Measurements from ENCODE around the gene ENPP1.

Gene ENPP1

DNA sequence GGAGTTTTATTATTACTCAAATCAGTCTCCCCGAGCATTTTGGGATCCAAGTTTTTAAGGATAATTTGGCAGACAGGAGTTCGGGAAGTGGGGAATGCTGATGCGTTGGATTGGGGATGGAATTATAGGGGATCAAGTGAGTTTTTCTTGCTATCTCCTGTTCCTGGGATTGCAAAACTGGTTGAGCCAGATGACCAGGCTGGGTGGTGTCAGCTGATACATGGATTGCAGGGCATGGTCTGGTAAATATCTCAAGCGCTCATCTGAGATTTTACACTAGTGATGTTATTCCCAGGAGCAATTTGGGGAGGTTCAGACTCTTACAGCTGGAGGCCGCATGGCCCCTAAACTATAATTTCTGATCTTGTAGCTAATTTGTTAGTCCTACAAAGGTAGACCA lies 54.7 kb downstream of the ENPP1 start:
- Histone ChIP-seq H3K36me3 (ENCODE audit: insufficient read depth, low read length) (no peaks in the 10 kb centered on the region), H3K27ac (ENCODE audit: low read depth, low read length, poor library complexity, severe bottlenecking) (no peak overlapping the region), H3K4me2 (ENCODE audit: low read length) (no peak overlapping the region), H3K27me3 (ENCODE audit: insufficient read depth, low read length) (no peaks in the 10 kb centered on the region), H4K20me1 (ENCODE audit: insufficient read depth, low read length) (no peaks in the 10 kb centered on the region), H2AFZ (ENCODE audit: low read length) (no peak overlapping the region), H3K9me3 (ENCODE audit: low read length) (no peaks in the 10 kb centered on the region), H3F3A (ENCODE audit: insufficient read depth, low read length) (no peaks in the 10 kb centered on the region), H3K4me3 (ENCODE audit: low read depth, low read length, poor library complexity, severe bottlenecking) (no peak overlapping the region), H3K9me2 (ENCODE audit: low read depth, low read length) (no peaks in the 10 kb centered on the region), H3K9ac (ENCODE audit: low read length) (no peak overlapping the region), H3K79me2 (ENCODE audit: insufficient read depth, low read length) (no peaks in the 10 kb centered on the region), H3K4me1 (ENCODE audit: insufficient read depth, low read length, severe bottlenecking) (no peaks in the 10 kb centered on the region)
- TF ChIP-seq CTCF (IDR thresholded peaks at IDR 0.05; ENCODE audit: low read length) (no peak), EZH2 (IDR thresholded peaks at IDR 0.05; ENCODE audit: borderline replicate concordance, low read length) (no peak)

- Histone ChIP-seq H3K9me3 (ENCODE audit: low read length) (no peaks in the 10 kb centered on the region), H3K36me3 (ENCODE audit: insufficient read depth, low read length) (no peaks in the 10 kb centered on the region), H3K9me2 (ENCODE audit: low read depth, low read length) (no peaks in the 10 kb centered on the region), H3K4me2 (ENCODE audit: low read length) (no peak overlapping the region), H3K4me1 (ENCODE audit: insufficient read depth, low read length, severe bottlenecking) (no peaks in the 10 kb centered on the region), H2AFZ (ENCODE audit: low read length) (no peak overlapping the region), H3K27me3 (ENCODE audit: insufficient read depth, low read length) (no peaks in the 10 kb centered on the region), H3F3A (ENCODE audit: insufficient read depth, low read length) (no peaks in the 10 kb centered on the region), H3K27ac (ENCODE audit: low read depth, low read length, poor library complexity, severe bottlenecking) (no peak overlapping the region), H3K9ac (ENCODE audit: low read length) (no peak overlapping the region), H3K4me3 (ENCODE audit: low read depth, low read length, poor library complexity, severe bottlenecking) (no peak overlapping the region), H4K20me1 (ENCODE audit: insufficient read depth, low read length) (no peaks in the 10 kb centered on the region), H3K79me2 (ENCODE audit: insufficient read depth, low read length) (no peaks in the 10 kb centered on the region)
- no peak for TF ChIP-seq CTCF (IDR thresholded peaks at IDR 0.05; ENCODE audit: low read length)
- TF ChIP-seq EZH2 (IDR thresholded peaks at IDR 0.05; ENCODE audit: borderline replicate concordance, low read length): no peak
Measured at GRCh38 chr6:131867744-131868143, 59.9 kb downstream of the ENPP1 start.

GRCh38 chr6:131868836-131869235 lies 61.0 kb downstream of the ENPP1 start:
- H3K4me2 ChIP-seq (ENCODE audit: low read length): no peak overlapping the region

More at GRCh38 chr6:131868836-131869235, 61.0 kb downstream of the ENPP1 start:
- Histone ChIP-seq H3K4me3 (ENCODE audit: low read depth, low read length, poor library complexity, severe bottlenecking) (no peak overlapping the region), H3K9ac (ENCODE audit: low read length) (no peak overlapping the region), H3K36me3 (ENCODE audit: insufficient read depth, low read length) (no peaks in the 10 kb centered on the region), H4K20me1 (ENCODE audit: insufficient read depth, low read length) (no peaks in the 10 kb centered on the region), H3F3A (ENCODE audit: insufficient read depth, low read length) (no peaks in the 10 kb centered on the region), H3K4me1 (ENCODE audit: insufficient read depth, low read length, severe bottlenecking) (no peaks in the 10 kb centered on the region), H3K9me3 (ENCODE audit: low read length) (no peaks in the 10 kb centered on the region), H2AFZ (ENCODE audit: low read length) (no peak overlapping the region), H3K27me3 (ENCODE audit: insufficient read depth, low read length) (no peaks in the 10 kb centered on the region), H3K79me2 (ENCODE audit: insufficient read depth, low read length) (no peaks in the 10 kb centered on the region), H3K9me2 (ENCODE audit: low read depth, low read length) (no peaks in the 10 kb centered on the region), H3K27ac (ENCODE audit: low read depth, low read length, poor library complexity, severe bottlenecking) (no peak overlapping the region)
- TF ChIP-seq CTCF (IDR thresholded peaks at IDR 0.05; ENCODE audit: low read length): no peak
- TF ChIP-seq EZH2 (IDR thresholded peaks at IDR 0.05; ENCODE audit: borderline replicate concordance, low read length): no peak

Data from OCI-LY1 (cell line).